ENCODE data around the gene PRRC1. TPM values are rescaled to one million over a fixed set of nuclear protein-coding genes. Genes with fewer than 3 reads are reported as not detected.

Gene PRRC1
- total and polyA plus RNA-seq, 2 donors from 2014 or later: 19.8 to 55.8 TPM

DNA sequence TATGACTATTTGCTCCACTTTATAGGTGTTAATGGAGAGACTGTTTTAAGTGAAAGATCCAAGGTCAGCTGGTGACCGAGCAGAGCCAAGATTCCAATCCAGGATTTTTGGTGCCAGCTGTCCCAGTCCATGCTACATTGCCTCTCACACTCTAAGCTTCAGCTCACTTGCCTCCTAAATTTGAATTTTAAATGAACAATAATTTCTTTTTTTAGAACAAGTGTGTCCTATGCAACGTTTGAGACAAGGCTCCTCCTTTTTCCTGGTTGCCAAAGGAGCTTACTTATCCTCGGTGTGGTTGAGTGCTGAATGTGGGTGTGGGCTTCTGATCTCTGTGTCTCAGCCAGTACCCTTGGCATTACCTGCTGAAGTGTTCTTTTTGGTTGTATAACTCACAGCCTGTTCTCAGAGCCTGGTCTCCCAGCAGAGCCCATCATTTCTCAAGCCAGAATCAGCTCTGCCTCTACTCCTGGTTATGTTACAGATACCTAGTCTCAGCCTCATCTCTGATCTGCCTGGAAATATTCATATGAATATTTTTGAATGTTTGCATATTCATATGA, 4.0 kb upstream of the PRRC1 start:
- Histone ChIP-seq H3K4me1 (ENCODE audit: control insufficient read depth in 2 of 3, insufficient read depth in 2 of 3, low read depth in 1 of 3, low read length in 3 of 3) (peaks cover 0 to 3% (median 0%) of the 10 kb centered on the region in 3 donors), H3K27ac (ENCODE audit: low read depth in 2 of 2, low read length in 2 of 2) (no peak overlapping the region), H3K4me3 (ENCODE audit: low read length in 3 of 3) (no peak overlapping the region), H3K9me3 (ENCODE audit: control insufficient read depth in 2 of 3, insufficient read depth in 1 of 3, low read length in 3 of 3) (no peaks in the 10 kb centered on the region), H3K36me3 (ENCODE audit: control insufficient read depth in 2 of 3, insufficient read depth in 3 of 3, low read length in 3 of 3) (no peaks in the 10 kb centered on the region), H3K27me3 (ENCODE audit: control insufficient read depth, insufficient read depth, low read length) (no peaks in the 10 kb centered on the region), H3K9ac (ENCODE audit: low read length in 3 of 3) (no peak overlapping the region)
- FAIRE-seq (no peak), DNase-seq (no peak)
- TF ChIP-seq, protein P1, sequence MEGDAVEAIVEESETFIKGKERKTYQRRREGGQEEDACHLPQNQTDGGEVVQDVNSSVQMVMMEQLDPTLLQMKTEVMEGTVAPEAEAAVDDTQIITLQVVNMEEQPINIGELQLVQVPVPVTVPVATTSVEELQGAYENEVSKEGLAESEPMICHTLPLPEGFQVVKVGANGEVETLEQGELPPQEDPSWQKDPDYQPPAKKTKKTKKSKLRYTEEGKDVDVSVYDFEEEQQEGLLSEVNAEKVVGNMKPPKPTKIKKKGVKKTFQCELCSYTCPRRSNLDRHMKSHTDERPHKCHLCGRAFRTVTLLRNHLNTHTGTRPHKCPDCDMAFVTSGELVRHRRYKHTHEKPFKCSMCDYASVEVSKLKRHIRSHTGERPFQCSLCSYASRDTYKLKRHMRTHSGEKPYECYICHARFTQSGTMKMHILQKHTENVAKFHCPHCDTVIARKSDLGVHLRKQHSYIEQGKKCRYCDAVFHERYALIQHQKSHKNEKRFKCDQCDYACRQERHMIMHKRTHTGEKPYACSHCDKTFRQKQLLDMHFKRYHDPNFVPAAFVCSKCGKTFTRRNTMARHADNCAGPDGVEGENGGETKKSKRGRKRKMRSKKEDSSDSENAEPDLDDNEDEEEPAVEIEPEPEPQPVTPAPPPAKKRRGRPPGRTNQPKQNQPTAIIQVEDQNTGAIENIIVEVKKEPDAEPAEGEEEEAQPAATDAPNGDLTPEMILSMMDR (IDR thresholded peaks at IDR 0.05; ENCODE audit: borderline replicate concordance, extremely low read depth, insufficient read depth): no peak
- intact Hi-C loops (cut with DNase I): no loop called here

- peaks cover 0 to 5% (median 5%) of the 10 kb centered on the region in 3 donors for H3K4me1 ChIP-seq (ENCODE audit: control insufficient read depth in 2 of 3, insufficient read depth in 2 of 3, low read depth in 1 of 3, low read length in 3 of 3)
- H3K27me3 ChIP-seq (ENCODE audit: control insufficient read depth, insufficient read depth, low read length): no peaks in the 10 kb centered on the region
- no peak overlapping the region for H3K9ac ChIP-seq (ENCODE audit: low read length in 3 of 3)
- intact Hi-C loops (cut with DNase I): no loop called here
- H3K27ac ChIP-seq (ENCODE audit: low read depth in 2 of 2, low read length in 2 of 2): no peak overlapping the region
- DNase-seq: no peak
- H3K36me3 ChIP-seq (ENCODE audit: control insufficient read depth in 2 of 3, insufficient read depth in 3 of 3, low read length in 3 of 3): no peaks in the 10 kb centered on the region
- H3K4me3 ChIP-seq (ENCODE audit: low read length in 3 of 3): no peak overlapping the region
- TF ChIP-seq, protein P1 (IDR thresholded peaks at IDR 0.05; ENCODE audit: borderline replicate concordance, extremely low read depth, insufficient read depth): no peak
- H3K9me3 ChIP-seq (ENCODE audit: control insufficient read depth in 2 of 3, insufficient read depth in 1 of 3, low read length in 3 of 3): no peaks in the 10 kb centered on the region
- FAIRE-seq: no peak
These were observed 2.6 kb upstream of the PRRC1 start for GRCh38 chr5:127514816-127515215.

DNA sequence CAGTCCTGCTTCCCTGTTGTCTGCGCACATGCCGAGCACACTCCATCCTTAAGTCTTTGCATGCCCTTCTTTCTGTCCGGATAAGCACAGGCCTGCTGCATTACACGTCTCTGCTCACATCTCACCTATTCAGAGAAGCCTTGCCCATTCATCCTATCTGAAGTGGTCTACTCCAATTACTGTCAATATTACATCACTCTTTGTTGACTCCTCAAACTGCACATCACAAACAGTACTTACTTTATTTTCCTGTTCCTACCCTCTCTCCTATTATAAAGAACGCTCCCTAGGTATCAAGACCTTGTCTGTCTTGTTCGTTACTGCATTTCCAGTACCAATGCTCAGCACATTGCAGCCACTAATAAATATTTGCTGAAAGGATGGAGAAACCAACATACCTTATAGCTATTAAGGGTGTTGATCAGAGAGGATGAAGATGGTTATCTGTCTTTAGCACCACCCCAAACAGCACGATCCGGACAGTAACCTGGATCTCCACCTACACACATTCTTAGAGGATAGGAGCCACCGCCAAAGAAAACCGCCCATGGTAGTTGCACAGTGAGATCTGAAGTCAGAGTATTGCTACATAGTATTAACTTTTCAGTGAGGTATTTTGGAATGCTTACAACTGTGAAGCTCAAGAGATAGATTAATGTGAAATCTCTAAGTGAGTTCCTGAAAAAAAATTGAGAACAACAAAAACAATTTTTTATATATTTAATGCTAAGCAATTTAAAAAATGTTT, 1.6 kb upstream of the PRRC1 start:
- Histone ChIP-seq H3K4me1 (ENCODE audit: control insufficient read depth in 2 of 3, insufficient read depth in 2 of 3, low read depth in 1 of 3, low read length in 3 of 3) (peaks cover 0 to 5% (median 5%) of the 10 kb centered on the region in 3 donors), H3K9ac (ENCODE audit: low read length in 3 of 3) (no peak overlapping the region), H3K27ac (ENCODE audit: low read depth in 2 of 2, low read length in 2 of 2) (no peak overlapping the region), H3K27me3 (ENCODE audit: control insufficient read depth, insufficient read depth, low read length) (no peaks in the 10 kb centered on the region), H3K9me3 (ENCODE audit: control insufficient read depth in 2 of 3, insufficient read depth in 1 of 3, low read length in 3 of 3) (no peaks in the 10 kb centered on the region), H3K4me3 (ENCODE audit: low read length in 3 of 3) (no peak overlapping the region), H3K36me3 (ENCODE audit: control insufficient read depth in 2 of 3, insufficient read depth in 3 of 3, low read length in 3 of 3) (peaks cover 0 to 4% (median 0%) of the 10 kb centered on the region in 3 donors)
- DNase-seq (no peak), FAIRE-seq (no peak)
- intact Hi-C loops (cut with DNase I): no loop called here
- TF ChIP-seq, protein P1 (IDR thresholded peaks at IDR 0.05; ENCODE audit: borderline replicate concordance, extremely low read depth, insufficient read depth): no peak
